ENCODE data around the gene EXOSC10. TPM values are rescaled to one million over a fixed set of nuclear protein-coding genes. Genes with fewer than 3 reads are reported as not detected.
"Not testable (repeated sequence)": the region's sequence is repeated elsewhere in the genome, so short reads cannot be mapped to it uniquely, and the experiment has no call there.

EXOSC10 gene
- total RNA-seq, 2 donors from 2014 or later: 70.2 to 84.6 TPM

DNA sequence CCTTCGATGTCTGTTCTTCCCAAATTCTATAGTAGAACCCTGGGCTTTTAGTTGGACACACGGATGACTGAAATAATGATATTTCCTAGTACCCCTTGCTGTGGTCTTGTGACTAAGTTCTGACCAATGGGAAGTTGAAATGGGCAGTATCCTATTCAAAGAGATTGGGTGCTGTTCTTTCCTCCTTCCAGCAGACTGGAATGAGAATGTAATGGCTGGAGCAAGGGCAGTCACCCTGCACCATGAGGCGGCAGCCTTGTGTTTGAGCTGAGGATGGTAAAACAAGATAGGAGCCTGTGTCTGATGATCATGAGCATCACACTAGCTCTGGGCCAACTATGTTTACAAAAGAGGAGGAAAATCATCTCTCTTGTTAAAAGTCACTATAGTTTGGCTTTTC is 34.7 kb downstream of the EXOSC10 start:
- Mint-ChIP-seq H3K36me3 (ENCODE audit: insufficient read depth in 2 of 2) (peaks cover 4 to 24% of the 10 kb centered on the region in 2 donors), H3K27ac (no peak overlapping the region), H3K27me3 (ENCODE audit: low read depth) (no peaks in the 10 kb centered on the region), H3K4me3 (no peak overlapping the region), H3K9me3 (no peaks in the 10 kb centered on the region), H3K4me1 (ENCODE audit: low read depth) (peaks cover 36% of the 10 kb centered on the region)
- ATAC-seq (replicated peaks in 1 of 2) (no peak), DNase-seq (no peak)

DNA sequence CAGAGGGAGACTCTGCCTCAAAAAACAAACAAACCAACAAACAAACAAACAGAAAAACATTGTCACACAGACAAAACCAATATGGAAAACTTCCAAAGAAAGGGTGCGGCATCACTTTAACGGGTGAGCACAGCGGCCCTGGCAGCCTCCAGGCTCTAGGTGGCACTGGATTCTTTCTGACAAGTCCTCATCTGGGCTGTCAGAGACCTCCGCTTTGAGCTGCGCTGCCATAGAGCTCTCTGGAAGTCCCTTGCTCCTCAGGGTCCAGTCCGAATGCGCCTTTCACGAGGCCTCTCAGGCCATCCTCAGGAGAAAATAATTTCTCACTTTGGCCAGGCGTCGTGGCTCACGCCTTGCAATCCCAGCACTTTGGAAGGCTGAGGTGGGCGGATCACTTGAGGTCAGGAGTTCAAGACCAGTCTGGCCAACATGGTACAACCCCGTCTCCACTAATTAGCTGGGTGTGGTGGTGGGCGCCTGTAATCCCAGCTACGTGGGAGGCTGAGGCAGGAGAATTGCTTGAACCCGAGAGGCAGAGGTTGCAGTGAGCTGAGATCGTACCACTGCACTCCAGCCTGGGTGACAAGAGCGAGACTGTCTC is 35.6 kb downstream of the EXOSC10 start:
- Mint-ChIP-seq H3K36me3 (ENCODE audit: insufficient read depth in 2 of 2) (peaks cover 6 to 23% of the 10 kb centered on the region in 2 donors), H3K4me1 (ENCODE audit: low read depth) (peaks cover 39% of the 10 kb centered on the region)
- ATAC-seq (replicated peaks in 1 of 2); DNase-seq; H3K27ac Mint-ChIP-seq; H3K4me3 Mint-ChIP-seq; H3K9me3 Mint-ChIP-seq; H3K27me3 Mint-ChIP-seq (ENCODE audit: low read depth): not testable (repeated sequence)

DNA sequence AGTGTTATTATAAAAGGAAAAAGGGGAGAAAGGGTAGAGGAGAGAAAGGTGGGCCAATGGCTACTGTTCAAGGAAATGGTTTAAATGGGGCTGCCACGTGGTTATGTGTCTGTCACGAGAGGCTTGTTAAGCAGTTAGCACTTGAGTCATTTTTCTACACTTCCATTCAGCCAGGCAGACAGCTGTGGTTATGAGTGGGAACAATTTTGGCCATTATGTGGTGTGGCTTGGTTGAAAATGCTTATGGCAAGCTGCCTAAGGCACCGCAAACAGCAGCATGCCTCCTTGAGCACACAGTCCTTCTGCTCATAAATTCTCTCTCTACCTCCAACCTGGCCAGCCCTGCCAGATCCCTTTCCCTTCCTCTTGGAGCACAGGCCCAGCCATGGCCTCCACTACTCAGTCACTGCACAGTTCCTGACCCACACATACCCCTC is 36.7 kb downstream of the EXOSC10 start:
- H3K4me1 Mint-ChIP-seq (ENCODE audit: low read depth): peaks cover 50% of the 10 kb centered on the region
- peak; percentile 26 to 29 for ATAC-seq (replicated peaks in 1 of 2)
- peak overlapping the region; percentile 87 for H3K27ac Mint-ChIP-seq
- DNase-seq: peak; percentile 57 to 60
- no peaks in the 10 kb centered on the region for H3K27me3 Mint-ChIP-seq (ENCODE audit: low read depth)
- no peaks in the 10 kb centered on the region for H3K9me3 Mint-ChIP-seq
- peaks cover 6 to 25% of the 10 kb centered on the region in 2 donors for H3K36me3 Mint-ChIP-seq (ENCODE audit: insufficient read depth in 2 of 2)
- peak overlapping the region; percentile 59 to 72 for H3K4me3 Mint-ChIP-seq

DNA sequence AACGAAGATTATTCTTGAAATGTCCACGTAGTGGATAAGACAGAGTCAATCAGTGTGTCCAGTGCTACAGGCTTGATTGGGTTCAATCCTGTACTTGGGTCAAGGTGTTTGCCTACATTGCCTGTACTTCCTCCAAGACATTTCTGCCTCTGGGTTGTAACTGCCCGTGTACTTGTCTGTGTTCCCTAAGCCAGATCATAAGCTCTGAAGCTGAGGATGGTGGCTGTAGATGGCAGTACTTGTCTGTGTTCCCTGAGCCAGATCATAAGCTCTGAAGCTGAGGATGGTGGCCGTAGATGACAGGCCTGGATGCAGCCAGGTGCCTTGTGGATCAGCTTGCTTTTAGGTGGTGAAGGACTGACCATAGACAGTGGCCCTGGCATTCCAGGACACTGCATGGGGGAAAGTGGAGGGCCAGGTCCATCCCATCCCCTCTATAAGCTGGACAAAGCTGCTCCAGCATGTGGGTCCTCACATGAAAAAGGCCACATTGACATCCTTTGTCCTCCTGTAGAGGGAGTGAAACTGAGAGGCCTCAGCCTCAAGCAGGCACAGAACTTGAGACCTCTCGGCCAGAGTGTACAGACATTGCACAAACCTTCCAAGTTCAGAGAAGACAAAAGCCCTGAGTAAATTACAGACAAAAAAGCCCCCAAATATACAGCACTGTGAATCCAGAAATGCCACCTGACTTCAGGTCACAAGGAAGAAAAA is 37.9 kb downstream of the EXOSC10 start:
- no peaks in the 10 kb centered on the region for H3K27me3 Mint-ChIP-seq (ENCODE audit: low read depth)
- H3K36me3 Mint-ChIP-seq (ENCODE audit: insufficient read depth in 2 of 2): peaks cover 6 to 25% of the 10 kb centered on the region in 2 donors
- H3K4me3 Mint-ChIP-seq: peak overlapping the region; percentile 92 to 98
- no peaks in the 10 kb centered on the region for H3K9me3 Mint-ChIP-seq
- DNase-seq: no peak
- no peak for ATAC-seq (replicated peaks in 1 of 2)
- peaks cover 60% of the 10 kb centered on the region for H3K4me1 Mint-ChIP-seq (ENCODE audit: low read depth)
- peak overlapping the region; percentile 51 for H3K27ac Mint-ChIP-seq

DNA sequence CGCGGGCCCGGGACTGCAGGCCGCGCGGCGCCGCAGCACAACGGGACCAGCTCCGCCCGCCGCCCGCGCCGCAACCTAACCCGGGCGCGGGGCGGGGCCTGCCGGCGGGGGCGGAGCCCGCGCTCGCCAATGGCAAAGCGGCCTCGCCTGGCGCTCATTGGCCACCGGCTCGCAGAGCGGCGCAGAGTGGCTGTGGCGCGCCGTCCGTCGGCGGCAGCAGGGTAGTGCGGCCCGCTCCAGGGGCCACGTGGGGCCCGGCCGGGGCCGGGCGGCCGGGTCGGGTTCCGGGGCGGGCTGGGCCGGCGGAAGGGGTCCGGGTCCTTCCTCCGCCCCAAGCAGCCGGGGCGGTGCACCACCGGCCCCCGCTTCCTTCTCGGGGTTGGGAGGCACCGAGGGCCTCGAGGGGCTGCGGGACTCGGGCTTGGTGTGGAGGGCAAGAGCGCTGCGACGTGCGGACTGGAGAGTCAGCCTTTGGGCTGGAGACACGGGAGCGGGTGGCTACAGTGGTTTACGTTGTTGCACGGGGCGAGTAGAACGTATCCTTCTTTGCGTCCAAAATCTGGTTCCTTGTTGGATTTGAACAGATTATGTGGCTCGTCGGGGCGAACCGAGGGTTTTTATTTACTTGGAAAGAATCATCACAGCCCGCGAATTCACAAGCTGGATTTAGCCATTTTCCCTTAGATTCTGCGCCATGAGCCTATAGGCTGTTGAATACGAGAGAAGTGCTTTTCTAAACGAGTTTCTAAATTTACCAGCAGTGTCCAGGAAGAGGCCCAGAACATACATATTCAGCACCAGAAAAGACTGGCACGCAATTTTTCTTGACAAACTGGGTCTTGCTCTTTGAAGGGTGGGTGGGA is 39.5 kb downstream of the EXOSC10 start, which contains the start of gene SRM:
Gene SRM (minus strand): TSS at position 51 of the 863 bp plus-strand sequence. CDS start 75 bp downstream, outside the sequence.
- H3K27ac Mint-ChIP-seq: peak within 1 kb of the TSS; percentile 91
- H3K4me1 Mint-ChIP-seq (ENCODE audit: low read depth): peaks cover 61% of the 10 kb centered on the region
- ATAC-seq (replicated peaks in 1 of 2) (peak; percentile 94 to 95), DNase-seq (peak; percentile 93 to 96)
- H3K36me3 Mint-ChIP-seq (ENCODE audit: insufficient read depth in 2 of 2): peaks cover 6 to 18% of the 10 kb centered on the region in 2 donors
- no peaks in the 10 kb centered on the region for H3K27me3 Mint-ChIP-seq (ENCODE audit: low read depth)
- H3K4me3 Mint-ChIP-seq: peak within 1 kb of the TSS; percentile 98
- H3K9me3 Mint-ChIP-seq: no peaks in the 10 kb centered on the region

DNA sequence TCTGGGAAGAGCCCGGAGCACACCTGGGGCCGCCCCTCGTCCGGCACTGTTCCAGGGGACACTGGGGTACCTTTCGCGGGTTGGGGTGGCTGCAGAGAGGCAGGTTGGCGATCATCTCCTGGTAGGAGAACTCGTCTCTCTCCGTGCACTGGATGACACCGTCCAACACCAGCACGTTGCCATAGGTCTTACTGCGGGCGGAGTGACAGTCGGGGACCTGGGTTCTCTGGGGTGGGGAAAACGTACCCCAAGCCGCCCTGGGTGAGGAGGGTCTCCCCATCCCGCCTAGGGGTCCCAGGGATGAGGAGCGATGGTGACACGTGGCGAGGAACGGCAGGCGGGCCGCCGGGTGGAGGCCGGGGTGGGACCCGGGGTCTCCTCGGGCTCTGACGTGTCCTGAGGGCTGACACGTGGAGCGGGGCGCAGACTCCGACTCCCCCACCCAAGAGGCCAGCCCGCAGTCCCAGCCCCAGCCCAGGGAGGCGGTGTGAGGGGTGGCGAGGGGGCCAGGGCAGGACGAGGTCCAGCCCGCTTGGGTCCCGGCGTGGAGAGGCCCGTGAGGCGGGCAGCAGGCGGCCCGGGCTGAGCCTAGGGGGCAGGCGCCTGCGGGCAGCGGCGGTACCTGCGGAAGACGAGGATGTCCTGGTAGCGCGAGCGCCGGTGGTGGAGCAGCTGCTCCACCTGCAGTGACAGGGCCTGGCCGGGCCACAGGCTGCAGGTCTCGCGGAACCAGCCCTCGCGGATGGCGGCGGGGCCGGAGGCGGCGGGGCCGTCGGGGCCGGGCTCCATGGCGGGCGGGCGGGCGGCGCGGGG is 40.3 kb downstream of the EXOSC10 start:
- Mint-ChIP-seq H3K27me3 (ENCODE audit: low read depth) (no peaks in the 10 kb centered on the region), H3K4me1 (ENCODE audit: low read depth) (peaks cover 61% of the 10 kb centered on the region), H3K4me3 (peak overlapping the region; percentile 87 to 98), H3K27ac (peak overlapping the region; percentile 75), H3K9me3 (no peaks in the 10 kb centered on the region), H3K36me3 (ENCODE audit: insufficient read depth in 2 of 2) (peaks cover 8 to 13% of the 10 kb centered on the region in 2 donors)
- peak; percentile 26 to 33 for ATAC-seq (replicated peaks in 1 of 2)
- DNase-seq: no peak

DNA sequence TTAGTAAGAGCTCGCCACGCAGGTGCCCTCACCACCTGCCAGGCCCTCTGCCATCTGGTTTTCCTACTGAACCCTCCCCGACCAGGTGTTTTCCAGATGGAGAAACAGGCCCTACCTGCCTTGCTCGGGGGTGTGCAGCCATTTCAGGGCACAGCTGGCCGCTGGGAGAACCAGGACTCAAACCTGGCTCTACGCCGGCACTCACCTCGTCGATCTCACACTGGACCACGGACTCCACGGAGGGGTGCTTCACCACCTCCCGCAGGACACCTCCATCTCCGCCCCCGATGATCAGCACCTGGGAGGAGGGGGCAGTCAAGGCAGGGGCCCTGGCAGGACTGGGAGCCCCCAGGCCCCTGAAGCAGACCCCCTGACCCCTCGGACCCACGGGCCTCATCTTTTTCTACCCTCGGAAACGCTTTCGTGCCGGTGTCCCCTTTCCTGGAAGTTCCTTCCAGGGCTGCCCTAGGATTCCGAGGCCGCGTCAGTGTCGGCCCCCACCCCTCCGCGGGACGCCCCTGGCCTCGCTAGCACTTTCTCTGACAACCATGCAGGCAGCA is 41.0 kb downstream of the EXOSC10 start:
- Mint-ChIP-seq H3K36me3 (ENCODE audit: insufficient read depth in 2 of 2) (peaks cover 7 to 13% of the 10 kb centered on the region in 2 donors), H3K27ac (peak overlapping the region; percentile 75), H3K4me3 (peak overlapping the region; percentile 87 to 98), H3K27me3 (ENCODE audit: low read depth) (no peaks in the 10 kb centered on the region), H3K9me3 (no peaks in the 10 kb centered on the region), H3K4me1 (ENCODE audit: low read depth) (peaks cover 58% of the 10 kb centered on the region)
- ATAC-seq (replicated peaks in 1 of 2) (no peak), DNase-seq (no peak)

DNA sequence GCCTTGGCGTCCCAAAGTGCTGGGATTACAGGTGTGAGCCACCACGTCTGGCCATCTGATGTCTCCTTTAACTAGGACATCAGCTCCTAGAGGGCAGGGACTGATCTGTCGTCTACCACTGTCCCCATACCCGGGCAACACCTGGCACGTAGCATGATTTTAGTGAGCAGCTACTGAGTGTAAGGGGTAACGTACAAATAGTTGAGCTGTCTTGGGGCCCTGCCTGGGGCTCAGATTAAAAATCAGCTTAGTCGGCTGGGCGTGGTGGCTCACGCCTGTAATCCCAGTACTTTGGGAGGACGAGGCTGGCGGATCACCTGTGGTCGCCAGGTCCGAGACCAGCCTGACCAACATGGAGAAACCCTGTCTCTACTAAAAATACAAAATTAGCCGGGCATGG is 41.6 kb downstream of the EXOSC10 start:
- H3K36me3 Mint-ChIP-seq (ENCODE audit: insufficient read depth in 2 of 2): peaks cover 7 to 13% of the 10 kb centered on the region in 2 donors
- H3K27me3 Mint-ChIP-seq (ENCODE audit: low read depth): no peaks in the 10 kb centered on the region
- H3K4me1 Mint-ChIP-seq (ENCODE audit: low read depth): peaks cover 52% of the 10 kb centered on the region
- no peak for ATAC-seq (replicated peaks in 1 of 2)
- no peak overlapping the region for H3K27ac Mint-ChIP-seq
- peak overlapping the region in 1 of 2 donors; percentile 98 for H3K4me3 Mint-ChIP-seq
- H3K9me3 Mint-ChIP-seq: no peaks in the 10 kb centered on the region
- DNase-seq: no peak

DNA sequence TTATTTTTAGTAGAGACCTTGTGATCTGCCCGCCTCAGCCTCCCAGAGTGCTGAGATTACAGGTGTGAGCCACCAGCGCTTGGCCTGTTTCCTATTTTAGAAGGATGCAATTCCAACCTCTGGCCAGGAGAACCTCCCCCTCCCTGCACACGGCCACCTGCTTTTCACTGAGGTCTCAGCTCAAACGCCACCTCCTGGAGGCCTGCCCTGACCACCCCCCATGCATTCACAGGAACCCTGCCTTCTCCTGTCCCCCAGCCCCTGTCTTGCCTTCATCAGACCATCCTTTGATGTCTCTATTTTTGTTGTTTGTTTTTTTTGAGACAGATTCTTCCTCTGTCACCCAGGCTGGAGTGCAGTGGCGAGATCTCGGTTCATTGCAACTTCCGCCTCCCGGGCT is 42.2 kb downstream of the EXOSC10 start:
- Mint-ChIP-seq H3K27me3 (ENCODE audit: low read depth) (no peaks in the 10 kb centered on the region), H3K4me3 (peak overlapping the region in 1 of 2 donors; percentile 29), H3K27ac (no peak overlapping the region), H3K4me1 (ENCODE audit: low read depth) (peaks cover 46% of the 10 kb centered on the region), H3K9me3 (no peaks in the 10 kb centered on the region), H3K36me3 (ENCODE audit: insufficient read depth in 2 of 2) (peaks cover 7 to 11% of the 10 kb centered on the region in 2 donors)
- no peak for ATAC-seq (replicated peaks in 1 of 2)
- no peak for DNase-seq

DNA sequence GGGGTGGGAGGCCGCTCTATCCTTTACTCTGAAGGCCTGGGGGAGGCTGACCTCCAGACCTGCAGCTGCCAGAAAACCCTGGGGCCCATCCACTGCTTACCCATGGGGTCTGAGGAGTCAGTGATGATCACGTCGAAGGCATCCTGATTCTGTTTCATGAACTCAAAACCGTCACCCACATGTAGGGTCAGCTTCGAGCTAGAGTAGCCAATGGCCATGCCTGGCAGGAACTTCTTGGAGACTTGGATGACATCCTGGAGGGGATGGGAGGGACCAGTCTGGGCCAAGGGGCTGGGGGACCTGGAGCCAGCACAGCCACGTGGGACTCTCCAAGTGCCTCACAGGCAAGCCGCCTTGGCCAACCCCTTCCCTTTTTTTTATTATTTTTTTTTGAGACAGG is 43.2 kb downstream of the EXOSC10 start:
- H3K27ac Mint-ChIP-seq: no peak overlapping the region
- peaks cover 7 to 11% of the 10 kb centered on the region in 2 donors for H3K36me3 Mint-ChIP-seq (ENCODE audit: insufficient read depth in 2 of 2)
- ATAC-seq (replicated peaks in 1 of 2) (no peak), DNase-seq (no peak)
- peaks cover 41% of the 10 kb centered on the region for H3K4me1 Mint-ChIP-seq (ENCODE audit: low read depth)
- H3K9me3 Mint-ChIP-seq: no peaks in the 10 kb centered on the region
- no peaks in the 10 kb centered on the region for H3K27me3 Mint-ChIP-seq (ENCODE audit: low read depth)
- H3K4me3 Mint-ChIP-seq: no peak overlapping the region

DNA sequence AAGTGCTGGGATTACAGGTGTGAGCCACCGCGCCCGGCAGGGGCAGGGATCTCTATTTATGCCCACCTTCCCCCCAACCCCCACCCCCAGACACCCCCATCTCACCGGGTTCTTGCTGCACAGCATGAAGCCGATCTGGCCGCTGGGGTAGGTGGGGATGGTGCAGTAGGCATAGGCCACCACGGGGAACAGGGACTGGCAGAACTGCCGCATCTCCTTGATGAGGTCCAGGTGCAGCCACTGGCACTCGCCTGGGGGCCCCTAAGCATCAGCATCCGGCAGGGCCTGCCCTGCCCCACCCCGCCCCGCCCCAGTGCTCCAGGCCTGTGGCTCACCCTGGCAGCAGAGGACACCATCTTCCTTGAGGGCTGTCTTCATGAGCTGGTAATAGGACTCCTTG is 44.0 kb downstream of the EXOSC10 start:
- peaks cover 33% of the 10 kb centered on the region for H3K4me1 Mint-ChIP-seq (ENCODE audit: low read depth)
- peaks cover 7 to 11% of the 10 kb centered on the region in 2 donors for H3K36me3 Mint-ChIP-seq (ENCODE audit: insufficient read depth in 2 of 2)

DNA sequence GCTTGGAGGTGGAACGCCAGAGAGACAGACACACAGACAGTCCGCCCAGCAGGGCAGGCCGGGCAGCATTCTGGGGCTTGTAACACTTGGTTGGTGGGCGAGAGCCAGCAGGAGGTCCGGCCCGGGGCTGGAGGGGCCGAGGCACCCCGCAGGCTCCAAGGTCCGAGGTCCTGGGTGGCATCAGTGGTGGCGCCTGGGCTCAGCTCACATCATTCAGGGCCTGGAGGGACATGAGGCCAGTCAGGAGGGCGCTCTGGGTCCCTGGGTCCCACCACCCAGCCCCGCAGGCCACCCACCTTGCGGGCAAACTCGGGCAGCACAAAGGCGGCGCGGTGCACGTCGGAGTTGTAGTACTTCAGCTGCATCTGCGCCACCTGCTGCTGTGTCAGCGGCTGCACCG is 45.0 kb downstream of the EXOSC10 start:
- Mint-ChIP-seq H3K9me3 (no peaks in the 10 kb centered on the region), H3K27ac (no peak overlapping the region), H3K4me1 (ENCODE audit: low read depth) (peaks cover 30% of the 10 kb centered on the region), H3K27me3 (ENCODE audit: low read depth) (no peaks in the 10 kb centered on the region), H3K4me3 (no peak overlapping the region), H3K36me3 (ENCODE audit: insufficient read depth in 2 of 2) (peaks cover 7 to 11% of the 10 kb centered on the region in 2 donors)
- DNase-seq (no peak), ATAC-seq (replicated peaks in 1 of 2) (no peak)

More for the DNA sequence above, 44.0 kb downstream of the EXOSC10 start:
- H3K27ac Mint-ChIP-seq: no peak overlapping the region
- no peaks in the 10 kb centered on the region for H3K27me3 Mint-ChIP-seq (ENCODE audit: low read depth)
- no peak overlapping the region for H3K4me3 Mint-ChIP-seq
- DNase-seq (no peak), ATAC-seq (replicated peaks in 1 of 2) (no peak)
- no peaks in the 10 kb centered on the region for H3K9me3 Mint-ChIP-seq
